ENCODE measurements around the gene PDE4A. TPM values are rescaled to one million over a fixed set of nuclear protein-coding genes. Genes with fewer than 3 reads are reported as not detected.
"Not testable (repeated sequence)": the region's sequence is repeated elsewhere in the genome, so short reads cannot be mapped to it uniquely, and the experiment has no call there.

The PDE4A gene
- total RNA-seq, 1 donor from 2014 or later: 1.8 TPM

DNA sequence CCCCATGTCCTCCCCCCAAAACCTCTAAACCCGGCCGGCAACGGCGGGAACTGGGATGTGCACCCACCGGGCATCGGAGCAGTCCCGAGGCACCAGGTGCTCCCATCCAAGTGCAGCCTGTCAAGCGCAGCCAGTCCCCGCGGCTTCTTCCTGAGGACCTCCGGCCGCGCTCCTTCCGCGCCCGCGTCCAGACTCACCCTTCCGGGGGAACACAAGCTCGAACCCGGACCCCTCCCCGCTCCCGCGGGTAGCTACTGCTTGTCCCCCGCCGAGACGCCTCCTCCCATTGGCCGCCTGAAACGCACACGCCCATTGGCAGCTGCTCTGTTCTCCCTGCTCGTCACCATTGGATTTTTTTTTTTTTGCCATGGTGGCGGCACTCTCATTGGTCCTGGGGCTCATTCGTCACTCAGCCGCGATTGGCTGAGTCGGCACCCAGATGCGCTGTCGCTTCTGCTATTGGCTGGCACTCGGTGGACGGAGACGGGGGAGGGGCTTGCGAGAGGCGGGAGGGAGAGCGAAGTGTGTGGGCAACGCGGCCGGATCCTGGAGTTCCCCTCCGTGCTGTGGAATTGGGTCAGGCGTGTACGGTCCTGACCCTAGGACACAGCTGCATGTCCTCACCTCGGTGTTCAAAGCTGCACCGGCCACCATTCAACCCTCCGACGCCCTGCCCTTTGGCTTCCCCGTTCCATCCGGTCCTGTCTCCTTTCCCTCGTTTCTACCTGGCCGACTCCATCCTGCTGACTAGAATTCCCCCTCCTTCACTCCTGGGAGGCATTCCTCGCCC lies 39.8 kb upstream of the PDE4A start, which contains the start of gene TYK2:
Gene TYK2, minus strand, starts transcription at position 260 of the 790 bp plus-strand sequence. CDS start 2,166 bp downstream, outside the sequence.
- TF ChIP-seq, protein P1, sequence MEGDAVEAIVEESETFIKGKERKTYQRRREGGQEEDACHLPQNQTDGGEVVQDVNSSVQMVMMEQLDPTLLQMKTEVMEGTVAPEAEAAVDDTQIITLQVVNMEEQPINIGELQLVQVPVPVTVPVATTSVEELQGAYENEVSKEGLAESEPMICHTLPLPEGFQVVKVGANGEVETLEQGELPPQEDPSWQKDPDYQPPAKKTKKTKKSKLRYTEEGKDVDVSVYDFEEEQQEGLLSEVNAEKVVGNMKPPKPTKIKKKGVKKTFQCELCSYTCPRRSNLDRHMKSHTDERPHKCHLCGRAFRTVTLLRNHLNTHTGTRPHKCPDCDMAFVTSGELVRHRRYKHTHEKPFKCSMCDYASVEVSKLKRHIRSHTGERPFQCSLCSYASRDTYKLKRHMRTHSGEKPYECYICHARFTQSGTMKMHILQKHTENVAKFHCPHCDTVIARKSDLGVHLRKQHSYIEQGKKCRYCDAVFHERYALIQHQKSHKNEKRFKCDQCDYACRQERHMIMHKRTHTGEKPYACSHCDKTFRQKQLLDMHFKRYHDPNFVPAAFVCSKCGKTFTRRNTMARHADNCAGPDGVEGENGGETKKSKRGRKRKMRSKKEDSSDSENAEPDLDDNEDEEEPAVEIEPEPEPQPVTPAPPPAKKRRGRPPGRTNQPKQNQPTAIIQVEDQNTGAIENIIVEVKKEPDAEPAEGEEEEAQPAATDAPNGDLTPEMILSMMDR (IDR thresholded peaks at IDR 0.05; ENCODE audit: insufficient read depth, low read length, poor library complexity, severe bottlenecking): no peak
- no peaks in the 10 kb centered on the region for H3K27me3 ChIP-seq (ENCODE audit: control insufficient read depth, insufficient read depth, low read length)

DNA sequence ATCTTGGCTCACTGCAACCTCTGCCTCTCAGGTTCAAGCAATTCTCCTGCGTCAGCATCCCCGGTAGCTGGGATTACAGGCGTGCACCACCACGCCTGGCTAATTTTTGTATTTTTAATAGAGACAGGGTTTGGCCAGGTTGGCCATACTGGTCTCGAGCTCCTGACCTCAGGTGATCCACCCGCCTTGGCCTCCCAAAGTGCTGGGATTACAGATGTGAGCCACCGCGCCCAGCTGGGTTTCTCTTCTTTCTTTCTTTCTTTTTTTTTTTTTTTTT lies 37.2 kb upstream of the PDE4A start:
- not testable (repeated sequence) for DNase-seq (ENCODE audit: low read depth); H3K4me3 ChIP-seq (ENCODE audit: low read depth, low read length); H3K27me3 ChIP-seq (ENCODE audit: control insufficient read depth, insufficient read depth, low read length); H3K36me3 ChIP-seq (ENCODE audit: control insufficient read depth, insufficient read depth, low read length)

More for the DNA sequence above, 39.8 kb upstream of the PDE4A start, which contains the start of gene TYK2:
- peak; percentile 95 for DNase-seq (ENCODE audit: low read depth)
- H3K36me3 ChIP-seq (ENCODE audit: control insufficient read depth, insufficient read depth, low read length): no peaks in the 10 kb centered on the region
- H3K4me3 ChIP-seq (ENCODE audit: low read depth, low read length): peak within 1 kb of the TSS; percentile 82

GRCh38 chr19:10384580-10384979 lies 35.8 kb upstream of the PDE4A start:
- TF ChIP-seq, protein P1 (IDR thresholded peaks at IDR 0.05; ENCODE audit: insufficient read depth, low read length, poor library complexity, severe bottlenecking): no peak
- Histone ChIP-seq H3K4me3 (ENCODE audit: low read depth, low read length) (no peak overlapping the region), H3K27me3 (ENCODE audit: control insufficient read depth, insufficient read depth, low read length) (no peaks in the 10 kb centered on the region), H3K36me3 (ENCODE audit: control insufficient read depth, insufficient read depth, low read length) (no peaks in the 10 kb centered on the region)
- no peak for DNase-seq (ENCODE audit: low read depth)

DNA sequence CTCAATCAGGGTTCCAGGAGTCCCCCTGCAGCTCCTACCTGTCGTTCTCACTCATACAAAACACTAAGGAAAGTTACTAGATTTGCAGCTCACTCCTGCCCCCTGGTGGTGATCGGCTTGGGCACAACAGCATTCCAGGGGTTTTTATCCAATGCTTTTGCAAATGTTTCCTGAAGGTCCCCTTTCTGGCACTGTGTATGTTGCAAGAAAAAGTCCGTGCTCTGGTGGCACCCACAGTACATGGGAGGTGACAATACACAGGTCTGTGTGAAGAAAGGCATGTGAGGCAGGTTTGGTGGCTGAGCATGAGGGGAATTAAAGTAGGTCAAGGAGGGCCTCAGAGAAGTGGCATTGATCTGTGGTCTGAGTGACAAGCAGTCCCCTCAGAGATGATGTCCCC lies 31.4 kb upstream of the PDE4A start:
- no peak overlapping the region for H3K4me3 ChIP-seq (ENCODE audit: low read depth, low read length)
- peaks cover 2% of the 10 kb centered on the region for H3K36me3 ChIP-seq (ENCODE audit: control insufficient read depth, insufficient read depth, low read length)

DNA sequence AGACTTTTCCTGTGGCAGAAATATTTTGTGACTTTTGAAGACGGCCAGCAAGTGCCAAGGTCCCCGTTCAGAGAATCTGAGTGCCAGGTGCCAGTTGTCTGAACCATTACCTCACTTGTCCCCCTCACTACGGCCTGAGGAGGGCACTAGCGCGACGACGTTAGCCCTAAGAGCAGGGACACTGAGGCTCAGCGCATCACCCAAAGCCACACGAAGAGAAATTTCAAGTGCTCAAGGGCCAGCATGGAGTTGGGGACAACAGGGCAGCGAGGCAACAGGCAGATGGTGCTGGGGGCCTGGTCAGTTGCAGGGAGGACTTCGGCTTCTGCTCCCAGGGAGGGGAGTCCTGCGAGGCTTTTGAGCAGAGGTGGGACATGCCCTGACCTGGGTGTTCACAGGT lies 30.5 kb upstream of the PDE4A start:
- TF ChIP-seq, protein P1 (IDR thresholded peaks at IDR 0.05; ENCODE audit: insufficient read depth, low read length, poor library complexity, severe bottlenecking): peak; percentile 42
- no peaks in the 10 kb centered on the region for H3K27me3 ChIP-seq (ENCODE audit: control insufficient read depth, insufficient read depth, low read length)
- H3K4me3 ChIP-seq (ENCODE audit: low read depth, low read length): no peak overlapping the region
- H3K36me3 ChIP-seq (ENCODE audit: control insufficient read depth, insufficient read depth, low read length): peaks cover 2% of the 10 kb centered on the region
- no peak for DNase-seq (ENCODE audit: low read depth)

More for the DNA sequence above, 31.4 kb upstream of the PDE4A start:
- H3K27me3 ChIP-seq (ENCODE audit: control insufficient read depth, insufficient read depth, low read length): no peaks in the 10 kb centered on the region
- TF ChIP-seq, protein P1 (IDR thresholded peaks at IDR 0.05; ENCODE audit: insufficient read depth, low read length, poor library complexity, severe bottlenecking): peak; percentile 93
- no peak for DNase-seq (ENCODE audit: low read depth)

- no peaks in the 10 kb centered on the region for H3K27me3 ChIP-seq (ENCODE audit: control insufficient read depth, insufficient read depth, low read length)
- DNase-seq (ENCODE audit: low read depth): no peak
- no peak overlapping the region for H3K4me3 ChIP-seq (ENCODE audit: low read depth, low read length)
- TF ChIP-seq, protein P1 (IDR thresholded peaks at IDR 0.05; ENCODE audit: insufficient read depth, low read length, poor library complexity, severe bottlenecking): peak; percentile 92
- peaks cover 2% of the 10 kb centered on the region for H3K36me3 ChIP-seq (ENCODE audit: control insufficient read depth, insufficient read depth, low read length)
These were observed 29.6 kb upstream of the PDE4A start for GRCh38 chr19:10390652-10391286.
